ENCODE results near the gene ADAM12.
"Not testable (repeated sequence)": the region's sequence is repeated elsewhere in the genome, so short reads cannot be mapped to it uniquely, and the experiment has no call there.

The ADAM12 gene

DNA sequence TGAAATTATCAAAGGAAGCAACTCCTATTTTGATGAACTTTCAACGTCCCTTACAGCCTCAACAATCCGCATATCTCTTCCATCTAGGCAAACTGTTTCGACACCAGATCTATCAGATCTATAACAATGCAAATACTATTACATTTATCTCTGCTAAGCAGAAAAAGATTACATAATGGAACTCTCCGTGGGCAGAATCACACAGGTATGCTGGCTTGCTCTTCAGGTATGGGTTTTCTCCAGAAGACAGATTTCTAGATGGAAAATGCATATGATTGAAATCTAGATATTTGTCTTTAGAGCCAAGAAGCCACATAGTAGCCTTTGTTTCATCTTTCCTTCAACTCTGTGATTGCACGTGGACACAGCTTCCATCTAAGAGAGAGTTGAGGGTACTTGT is 38.6 kb downstream of the ADAM12 start (continued):
- TF ChIP-seq HIC1 (tag by site-specific recombination; IDR thresholded peaks at IDR 0.05) (no peak), SP7 (tag by site-specific recombination; IDR thresholded peaks at IDR 0.05) (no peak)
- TF ChIP-seq, protein P1, sequence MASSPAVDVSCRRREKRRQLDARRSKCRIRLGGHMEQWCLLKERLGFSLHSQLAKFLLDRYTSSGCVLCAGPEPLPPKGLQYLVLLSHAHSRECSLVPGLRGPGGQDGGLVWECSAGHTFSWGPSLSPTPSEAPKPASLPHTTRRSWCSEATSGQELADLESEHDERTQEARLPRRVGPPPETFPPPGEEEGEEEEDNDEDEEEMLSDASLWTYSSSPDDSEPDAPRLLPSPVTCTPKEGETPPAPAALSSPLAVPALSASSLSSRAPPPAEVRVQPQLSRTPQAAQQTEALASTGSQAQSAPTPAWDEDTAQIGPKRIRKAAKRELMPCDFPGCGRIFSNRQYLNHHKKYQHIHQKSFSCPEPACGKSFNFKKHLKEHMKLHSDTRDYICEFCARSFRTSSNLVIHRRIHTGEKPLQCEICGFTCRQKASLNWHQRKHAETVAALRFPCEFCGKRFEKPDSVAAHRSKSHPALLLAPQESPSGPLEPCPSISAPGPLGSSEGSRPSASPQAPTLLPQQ (tag by site-specific recombination; IDR thresholded peaks at IDR 0.05) = no peak

DNA sequence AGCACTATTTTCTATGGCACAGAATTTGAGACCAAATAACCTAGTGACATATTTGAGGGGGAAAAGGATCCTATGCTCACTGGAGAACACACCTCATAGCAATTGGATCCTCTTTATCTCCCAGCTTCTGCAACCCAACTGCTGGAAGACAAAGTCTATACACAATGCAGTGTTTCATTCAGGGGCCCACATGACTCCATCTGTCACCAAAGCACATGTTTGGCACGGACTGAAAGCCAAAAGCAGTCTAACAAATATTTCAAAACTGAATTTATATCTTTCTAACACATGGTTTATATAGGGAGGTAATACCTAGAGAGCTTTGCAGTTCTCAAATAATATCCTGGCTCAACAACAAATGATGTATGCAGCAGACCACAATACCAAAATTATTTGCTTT is 39.2 kb downstream of the ADAM12 start:
- H3K36me3 ChIP-seq (ENCODE audit: control insufficient read depth in 2 of 2, insufficient read depth in 1 of 2, low read length in 2 of 2) = no peaks in the 10 kb centered on the region
- POLR2A ChIA-PET = no interaction called here
- no peaks in the 10 kb centered on the region for H3K4me1 ChIP-seq (ENCODE audit: control insufficient read depth, insufficient read depth, low read length)
- no peak for TF ChIP-seq SP3 (tag by site-specific recombination; IDR thresholded peaks at IDR 0.05)
- TF ChIP-seq ZNF169 (tag by site-specific recombination; IDR thresholded peaks at IDR 0.05) = no peak
- no peak for TF ChIP-seq ZSCAN16 (tag by site-specific recombination; IDR thresholded peaks at IDR 0.05)
- TF ChIP-seq ZNF585B (tag by site-specific recombination; IDR thresholded peaks at IDR 0.05) = no peak
- no peak for TF ChIP-seq SCRT1 (tag by site-specific recombination; IDR thresholded peaks at IDR 0.05; ENCODE audit: borderline replicate concordance)
- TF ChIP-seq, protein P2, sequence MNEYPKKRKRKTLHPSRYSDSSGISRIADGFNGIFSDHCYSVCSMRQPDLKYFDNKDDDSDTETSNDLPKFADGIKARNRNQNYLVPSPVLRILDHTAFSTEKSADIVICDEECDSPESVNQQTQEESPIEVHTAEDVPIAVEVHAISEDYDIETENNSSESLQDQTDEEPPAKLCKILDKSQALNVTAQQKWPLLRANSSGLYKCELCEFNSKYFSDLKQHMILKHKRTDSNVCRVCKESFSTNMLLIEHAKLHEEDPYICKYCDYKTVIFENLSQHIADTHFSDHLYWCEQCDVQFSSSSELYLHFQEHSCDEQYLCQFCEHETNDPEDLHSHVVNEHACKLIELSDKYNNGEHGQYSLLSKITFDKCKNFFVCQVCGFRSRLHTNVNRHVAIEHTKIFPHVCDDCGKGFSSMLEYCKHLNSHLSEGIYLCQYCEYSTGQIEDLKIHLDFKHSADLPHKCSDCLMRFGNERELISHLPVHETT (tag by site-specific recombination; IDR thresholded peaks at IDR 0.05) = no peak
- H3K4me3 ChIP-seq (ENCODE audit: low read depth, low read length) = no peak overlapping the region
- H3K27ac ChIP-seq (ENCODE audit: extremely low read depth, low read depth, low read length) = no peak overlapping the region
- CTCF ChIA-PET = no interaction called here
- no peaks in the 10 kb centered on the region for H3K9me3 ChIP-seq (ENCODE audit: control insufficient read depth, insufficient read depth, low read depth, low read length)

GRCh38 chr10:126343496-126343895 is 44.8 kb downstream of the ADAM12 start:
- H3K9me3 ChIP-seq (ENCODE audit: control insufficient read depth, insufficient read depth, low read depth, low read length); H3K4me1 ChIP-seq (ENCODE audit: control insufficient read depth, insufficient read depth, low read length); POLR2A ChIA-PET; H3K4me3 ChIP-seq (ENCODE audit: low read depth, low read length); H3K27ac ChIP-seq (ENCODE audit: extremely low read depth, low read depth, low read length); CTCF ChIA-PET; H3K36me3 ChIP-seq (ENCODE audit: control insufficient read depth in 2 of 2, insufficient read depth in 1 of 2, low read length in 2 of 2): not testable (repeated sequence)
- TF ChIP-seq ZNF184 (tag by site-specific recombination; IDR thresholded peaks at IDR 0.05) = peak; percentile 91

GRCh38 chr10:126342680-126343079 is 45.6 kb downstream of the ADAM12 start:
- CTCF ChIA-PET = no interaction called here
- POLR2A ChIA-PET = no interaction called here
- Histone ChIP-seq H3K36me3 (ENCODE audit: control insufficient read depth in 2 of 2, insufficient read depth in 1 of 2, low read length in 2 of 2) (no peaks in the 10 kb centered on the region), H3K9me3 (ENCODE audit: control insufficient read depth, insufficient read depth, low read depth, low read length) (no peaks in the 10 kb centered on the region), H3K27ac (ENCODE audit: extremely low read depth, low read depth, low read length) (no peak overlapping the region), H3K4me1 (ENCODE audit: control insufficient read depth, insufficient read depth, low read length) (no peaks in the 10 kb centered on the region), H3K4me3 (ENCODE audit: low read depth, low read length) (no peak overlapping the region)
- TF ChIP-seq ZNF239 (tag by site-specific recombination; IDR thresholded peaks at IDR 0.05) (no peak), KLF16 (tag by site-specific recombination; IDR thresholded peaks at IDR 0.05) (no peak), ZNF350 (tag by site-specific recombination; IDR thresholded peaks at IDR 0.05) (no peak), HOXC10 (CRISPR knock-in tag; IDR thresholded peaks at IDR 0.05) (no peak), ZNF18 (tag by site-specific recombination; IDR thresholded peaks at IDR 0.05) (no peak), ZNF830 (tag by site-specific recombination; IDR thresholded peaks at IDR 0.05; ENCODE audit: low read depth) (no peak), ZNF223 (tag by site-specific recombination; IDR thresholded peaks at IDR 0.05) (no peak), KLF1 (tag by site-specific recombination; IDR thresholded peaks at IDR 0.05) (no peak), ZNF132 (tag by site-specific recombination; IDR thresholded peaks at IDR 0.05; ENCODE audit: borderline replicate concordance) (no peak), ZNF791 (tag by site-specific recombination; IDR thresholded peaks at IDR 0.05) (no peak), ZNF10 (tag by site-specific recombination; IDR thresholded peaks at IDR 0.05) (no peak)
- TF ChIP-seq, protein P3, sequence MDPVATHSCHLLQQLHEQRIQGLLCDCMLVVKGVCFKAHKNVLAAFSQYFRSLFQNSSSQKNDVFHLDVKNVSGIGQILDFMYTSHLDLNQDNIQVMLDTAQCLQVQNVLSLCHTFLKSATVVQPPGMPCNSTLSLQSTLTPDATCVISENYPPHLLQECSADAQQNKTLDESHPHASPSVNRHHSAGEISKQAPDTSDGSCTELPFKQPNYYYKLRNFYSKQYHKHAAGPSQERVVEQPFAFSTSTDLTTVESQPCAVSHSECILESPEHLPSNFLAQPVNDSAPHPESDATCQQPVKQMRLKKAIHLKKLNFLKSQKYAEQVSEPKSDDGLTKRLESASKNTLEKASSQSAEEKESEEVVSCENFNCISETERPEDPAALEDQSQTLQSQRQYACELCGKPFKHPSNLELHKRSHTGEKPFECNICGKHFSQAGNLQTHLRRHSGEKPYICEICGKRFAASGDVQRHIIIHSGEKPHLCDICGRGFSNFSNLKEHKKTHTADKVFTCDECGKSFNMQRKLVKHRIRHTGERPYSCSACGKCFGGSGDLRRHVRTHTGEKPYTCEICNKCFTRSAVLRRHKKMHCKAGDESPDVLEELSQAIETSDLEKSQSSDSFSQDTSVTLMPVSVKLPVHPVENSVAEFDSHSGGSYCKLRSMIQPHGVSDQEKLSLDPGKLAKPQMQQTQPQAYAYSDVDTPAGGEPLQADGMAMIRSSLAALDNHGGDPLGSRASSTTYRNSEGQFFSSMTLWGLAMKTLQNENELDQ (tag by site-specific recombination; IDR thresholded peaks at IDR 0.05; ENCODE audit: low read depth) = no peak
